IPS-18a (cell line): ENCODE measurements around the gene MYO7B.

Experiments used
- H3K27ac ChIP-seq: one replicate; pipeline ENCODE4 v1.5.1; 2013; ENCODE audit warnings: low read length
- H3K27me3 ChIP-seq: one replicate; pipeline ENCODE4 v1.6.1; 2013; ENCODE audit warnings: mild to moderate bottlenecking, low read length; ENCODE audit not compliant: control insufficient read depth, insufficient read depth
- H3K36me3 ChIP-seq: one replicate; pipeline ENCODE4 v1.6.1; 2013; ENCODE audit warnings: low read depth, low read length; ENCODE audit not compliant: control insufficient read depth
- H3K4me1 ChIP-seq: one replicate; pipeline ENCODE4 v1.6.1; 2013; ENCODE audit warnings: low read depth, low read length; ENCODE audit not compliant: control insufficient read depth
- H3K4me3 ChIP-seq: one replicate; pipeline ENCODE4 v1.5.1; 2013; ENCODE audit warnings: low read length
- H3K9ac ChIP-seq: one replicate; pipeline ENCODE4 v1.6.1; 2013; ENCODE audit warnings: mild to moderate bottlenecking, low read length, moderate library complexity
- H3K9me3 ChIP-seq: one replicate; pipeline ENCODE4 v1.6.1; 2013; ENCODE audit warnings: low read depth, low read length; ENCODE audit not compliant: control insufficient read depth

Gene MYO7B

DNA sequence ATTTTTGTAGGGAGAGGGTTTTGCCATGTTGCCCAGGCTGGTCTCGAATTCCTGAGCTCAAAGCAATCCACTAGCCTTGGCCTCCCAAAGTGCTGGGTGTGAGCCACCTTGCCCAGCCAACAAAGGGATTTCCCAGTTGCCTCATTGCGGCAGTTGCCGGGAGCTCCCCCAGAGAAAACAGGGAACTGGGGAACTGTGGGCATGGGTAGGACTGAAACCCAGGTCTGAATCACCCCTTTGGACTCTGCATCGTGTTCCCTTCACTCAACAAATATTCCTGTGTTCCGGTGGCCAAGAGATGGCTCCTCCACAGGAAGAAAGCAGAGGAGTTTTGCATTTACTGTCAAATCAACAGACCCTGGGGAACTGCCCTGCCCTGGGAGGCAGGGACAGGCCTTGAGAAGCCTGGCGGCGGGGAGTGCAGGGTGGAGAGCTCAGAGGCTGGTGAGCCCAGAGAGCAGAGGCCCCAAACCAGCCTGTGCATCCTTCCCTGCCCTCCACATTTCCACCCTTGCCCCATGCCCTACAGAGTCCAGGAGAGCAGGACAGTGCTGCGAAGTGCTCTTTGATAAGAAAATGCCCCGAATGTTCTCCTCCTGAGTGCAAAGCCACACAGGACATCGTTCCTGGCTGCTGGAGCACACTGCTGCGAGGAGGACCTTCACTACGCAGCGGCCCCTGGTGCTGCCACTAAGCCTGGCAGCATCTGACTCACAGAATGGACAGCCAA, 24.9 kb downstream of the MYO7B start:
- H3K36me3 ChIP-seq: no peaks in the 10 kb centered on the region
- no peaks in the 10 kb centered on the region for H3K9me3 ChIP-seq
- H3K9ac ChIP-seq: no peak overlapping the region
- no peak overlapping the region for H3K27ac ChIP-seq
- peaks cover 7% of the 10 kb centered on the region for H3K4me1 ChIP-seq
- no peaks in the 10 kb centered on the region for H3K27me3 ChIP-seq
- H3K4me3 ChIP-seq: no peak overlapping the region

DNA sequence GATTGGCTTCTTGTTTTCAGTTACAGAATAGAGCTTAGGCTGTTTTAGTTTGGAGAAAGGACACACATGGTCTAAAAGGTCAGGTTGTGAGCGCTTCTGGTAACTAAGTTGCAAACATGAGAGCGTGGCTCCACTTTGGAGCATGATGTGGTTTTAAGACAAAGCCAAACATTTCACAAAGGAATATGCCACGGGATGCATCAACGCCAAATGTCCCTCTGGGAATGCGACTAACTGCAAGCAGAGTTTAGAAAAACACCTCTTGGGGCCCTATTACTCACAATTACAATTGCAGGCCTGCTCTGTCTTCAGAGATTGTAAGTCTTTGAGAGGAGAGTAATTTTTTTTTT, 25.4 kb downstream of the MYO7B start:
- H3K9ac ChIP-seq: no peak overlapping the region

DNA sequence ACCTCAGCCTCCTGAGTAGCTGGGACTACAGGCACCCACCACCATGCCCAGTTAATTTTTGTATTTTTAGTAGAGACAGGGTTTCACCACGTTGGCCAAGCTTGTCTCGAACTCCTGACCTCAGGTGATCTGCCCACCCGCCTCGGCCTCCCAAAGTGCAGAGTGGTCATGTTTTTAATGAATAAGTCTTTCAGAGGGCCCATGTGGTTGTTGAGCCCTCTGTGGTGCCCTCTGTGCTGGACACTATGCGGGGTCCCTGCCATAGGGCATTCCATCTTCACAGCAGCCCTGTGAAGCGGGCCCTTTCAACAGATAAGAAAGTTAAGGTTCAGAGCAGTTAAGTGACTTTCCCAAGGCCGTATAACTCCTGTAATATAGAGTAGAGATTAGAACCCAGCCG, 25.9 kb downstream of the MYO7B start:
- Histone ChIP-seq H3K9me3 (no peaks in the 10 kb centered on the region), H3K36me3 (no peaks in the 10 kb centered on the region), H3K27me3 (no peaks in the 10 kb centered on the region), H3K9ac (no peak overlapping the region), H3K4me1 (peaks cover 7% of the 10 kb centered on the region), H3K4me3 (no peak overlapping the region), H3K27ac (no peak overlapping the region)

More for the DNA sequence above, 25.4 kb downstream of the MYO7B start:
- Histone ChIP-seq H3K27ac (no peak overlapping the region), H3K4me1 (peaks cover 7% of the 10 kb centered on the region), H3K36me3 (no peaks in the 10 kb centered on the region), H3K4me3 (no peak overlapping the region), H3K9me3 (no peaks in the 10 kb centered on the region), H3K27me3 (no peaks in the 10 kb centered on the region)

DNA sequence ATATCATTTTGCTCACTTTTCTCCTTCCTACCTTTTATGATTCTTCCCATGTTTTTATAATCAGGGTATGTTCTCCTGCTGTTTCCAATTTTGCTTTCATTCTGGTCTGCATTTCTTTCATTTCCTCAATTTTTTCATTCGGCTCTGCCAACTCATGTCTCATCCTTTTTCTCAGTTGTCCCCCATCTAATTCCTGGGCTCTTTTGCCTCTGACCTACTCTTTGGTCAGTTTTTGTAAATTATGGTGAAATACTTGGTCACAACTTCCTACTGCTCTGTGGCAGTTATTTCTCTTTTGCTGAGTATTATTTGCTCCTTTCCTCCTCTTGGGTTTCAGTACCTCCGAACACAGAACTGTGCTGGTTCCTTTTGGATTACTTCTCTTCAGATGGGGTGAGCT, 27.5 kb downstream of the MYO7B start:
- H3K27ac ChIP-seq: no peak overlapping the region
- peaks cover 7% of the 10 kb centered on the region for H3K4me1 ChIP-seq
- no peaks in the 10 kb centered on the region for H3K9me3 ChIP-seq
- H3K36me3 ChIP-seq: no peaks in the 10 kb centered on the region
- H3K9ac ChIP-seq: no peak overlapping the region
- no peaks in the 10 kb centered on the region for H3K27me3 ChIP-seq
- H3K4me3 ChIP-seq: no peak overlapping the region

DNA sequence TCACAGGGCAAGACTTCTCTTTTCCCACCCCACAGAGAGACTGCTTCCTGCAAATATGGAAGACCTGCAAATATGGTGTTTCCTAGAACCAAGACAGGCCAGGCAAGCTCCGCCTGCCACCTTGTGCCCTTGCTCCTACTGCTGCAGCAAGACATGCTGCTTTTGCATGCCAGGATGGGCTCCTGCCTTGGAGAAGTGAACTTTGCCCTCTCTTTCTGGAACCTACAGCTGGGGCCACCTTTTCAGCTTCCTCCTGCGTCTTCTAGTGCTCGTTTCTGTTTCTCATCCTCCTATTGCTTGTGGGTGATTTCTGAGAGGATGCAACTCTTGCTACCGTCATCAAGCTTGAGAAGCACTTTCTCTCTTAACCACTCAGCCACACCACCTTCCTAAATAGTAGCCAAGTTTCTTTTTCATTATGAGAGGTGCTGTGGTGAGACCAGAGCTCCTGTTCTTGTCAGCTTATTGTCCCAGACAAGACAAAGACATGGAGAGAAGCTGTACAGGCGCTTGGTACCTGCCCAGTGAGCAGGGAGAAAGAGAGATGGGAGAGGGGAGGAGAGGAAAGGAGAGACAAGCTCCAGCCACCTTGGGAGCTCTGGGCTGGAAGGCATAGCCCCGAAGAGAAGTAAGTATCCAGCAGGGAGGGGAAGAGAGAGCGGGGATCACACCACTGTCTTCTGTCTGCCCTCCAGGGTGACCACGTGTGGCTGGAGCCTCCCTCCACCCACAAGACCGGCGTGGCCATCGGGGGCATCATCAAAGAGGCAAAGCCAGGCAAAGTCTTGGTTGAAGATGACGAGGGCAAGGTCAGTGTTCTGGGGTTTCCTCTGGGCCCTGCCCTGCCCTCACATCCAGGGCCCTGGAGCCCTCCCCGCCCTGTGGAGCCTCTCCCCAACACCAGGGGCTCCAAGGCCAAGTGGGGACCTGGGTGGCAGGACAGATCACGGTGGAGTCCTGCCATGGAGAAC, 28.3 kb downstream of the MYO7B start:
- no peak overlapping the region for H3K9ac ChIP-seq
- H3K27ac ChIP-seq: no peak overlapping the region
- no peak overlapping the region for H3K4me3 ChIP-seq
- H3K27me3 ChIP-seq: no peaks in the 10 kb centered on the region
- H3K36me3 ChIP-seq: no peaks in the 10 kb centered on the region
- peaks cover 7% of the 10 kb centered on the region for H3K4me1 ChIP-seq
- H3K9me3 ChIP-seq: no peaks in the 10 kb centered on the region

DNA sequence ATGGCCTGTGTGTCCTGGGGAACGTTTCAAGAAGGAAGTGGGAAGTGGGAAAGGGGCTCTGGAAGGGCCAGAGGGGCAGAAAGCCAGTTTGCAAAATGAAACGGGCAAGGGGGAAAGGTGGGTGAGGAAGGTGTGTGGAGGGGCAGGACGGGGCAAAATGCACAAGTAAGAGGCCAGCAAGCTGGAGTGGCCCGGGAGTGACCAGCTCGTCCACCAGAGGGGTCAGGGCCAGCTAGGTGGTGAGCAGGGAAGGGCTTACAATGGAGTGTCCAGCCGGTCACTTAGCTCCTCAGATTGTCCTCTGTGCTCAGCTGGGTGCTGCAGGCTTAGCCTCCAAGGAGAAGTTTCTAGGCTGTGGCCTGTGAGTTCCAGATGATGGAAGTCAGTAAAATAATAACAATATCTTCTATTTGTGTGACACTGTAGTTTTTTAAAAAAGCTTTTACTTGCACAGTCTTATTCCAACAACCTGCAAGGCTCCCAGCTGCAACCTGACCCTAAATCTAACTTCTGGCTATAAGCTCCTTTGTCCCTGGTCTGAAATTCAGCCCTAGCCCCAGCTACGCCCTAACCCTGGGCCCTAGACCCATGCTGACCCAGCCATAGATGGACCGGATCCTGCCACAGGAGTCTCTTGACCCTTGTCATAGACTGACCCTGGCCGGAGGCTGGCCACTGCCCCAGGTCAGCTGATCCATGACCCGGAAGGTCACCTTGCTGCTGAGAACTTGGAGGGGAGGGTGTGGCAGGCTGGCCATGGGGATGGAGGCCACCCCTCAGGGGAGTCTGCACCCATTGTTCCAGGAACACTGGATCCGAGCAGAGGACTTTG, 29.2 kb downstream of the MYO7B start:
- Histone ChIP-seq H3K9me3 (no peaks in the 10 kb centered on the region), H3K9ac (no peak overlapping the region), H3K4me1 (peaks cover 1% of the 10 kb centered on the region), H3K27ac (no peak overlapping the region), H3K36me3 (no peaks in the 10 kb centered on the region), H3K27me3 (no peaks in the 10 kb centered on the region), H3K4me3 (no peak overlapping the region)

DNA sequence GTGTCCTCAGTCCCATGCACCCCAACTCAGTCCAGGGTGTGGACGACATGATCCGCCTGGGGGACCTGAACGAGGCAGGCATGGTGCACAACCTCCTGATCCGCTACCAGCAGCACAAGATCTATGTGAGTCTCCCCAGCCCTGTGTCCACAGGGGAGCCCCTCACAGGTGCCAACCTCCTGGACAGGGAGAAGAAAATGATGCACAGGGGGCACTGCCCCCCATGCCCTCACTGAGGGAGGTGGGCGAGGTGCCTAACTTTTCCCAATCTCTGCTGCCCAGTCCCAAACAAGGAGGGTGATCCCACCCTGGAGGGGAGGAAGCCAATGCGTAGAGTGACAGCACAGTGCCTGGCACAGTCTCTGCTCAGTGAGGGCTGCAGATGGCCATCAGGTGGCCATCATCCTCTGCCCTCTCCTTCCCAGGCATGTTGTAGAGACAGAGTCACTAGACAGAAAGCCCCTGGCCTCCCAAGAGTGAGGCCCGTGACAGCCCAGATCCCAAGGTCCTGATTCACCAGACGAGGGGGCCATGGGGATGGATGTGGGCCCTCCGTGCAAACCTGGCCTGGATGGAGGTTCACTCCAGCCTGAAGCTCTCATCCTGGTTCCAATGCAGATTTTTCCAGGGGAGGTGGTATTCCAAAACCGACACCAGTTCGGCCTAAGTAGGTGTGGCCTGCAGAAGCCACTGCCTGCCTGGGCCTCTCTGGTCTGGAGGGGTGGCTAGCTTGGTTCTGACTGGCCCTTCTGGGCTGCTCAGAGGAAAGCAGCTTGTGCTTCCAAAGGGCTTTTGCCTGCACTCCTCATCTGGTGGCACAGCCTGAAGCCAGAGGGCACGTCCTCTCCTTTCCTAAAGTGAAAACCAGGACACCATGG, 30.0 kb downstream of the MYO7B start:
- Histone ChIP-seq H3K4me1 (no peaks in the 10 kb centered on the region), H3K9ac (no peak overlapping the region), H3K9me3 (no peaks in the 10 kb centered on the region), H3K4me3 (no peak overlapping the region), H3K27me3 (no peaks in the 10 kb centered on the region), H3K27ac (no peak overlapping the region), H3K36me3 (no peaks in the 10 kb centered on the region)

DNA sequence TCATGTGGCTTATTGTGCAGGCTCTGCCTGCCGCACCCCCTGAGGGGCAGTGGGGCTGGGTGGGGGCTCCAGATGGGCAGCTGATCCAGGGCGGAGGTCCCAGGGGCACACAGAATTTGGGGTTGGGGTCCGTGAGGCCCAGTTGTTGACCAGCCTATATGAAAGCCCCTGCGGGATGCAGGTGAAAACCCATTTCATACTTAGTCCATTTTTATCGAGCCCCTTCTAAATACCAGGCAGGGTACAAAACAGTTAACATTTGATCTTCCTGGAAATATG, 30.6 kb downstream of the MYO7B start:
- H3K9me3 ChIP-seq: no peaks in the 10 kb centered on the region
- no peak overlapping the region for H3K9ac ChIP-seq
- H3K4me3 ChIP-seq: no peak overlapping the region
- no peak overlapping the region for H3K27ac ChIP-seq
- no peaks in the 10 kb centered on the region for H3K4me1 ChIP-seq
- no peaks in the 10 kb centered on the region for H3K27me3 ChIP-seq
- H3K36me3 ChIP-seq: no peaks in the 10 kb centered on the region

DNA sequence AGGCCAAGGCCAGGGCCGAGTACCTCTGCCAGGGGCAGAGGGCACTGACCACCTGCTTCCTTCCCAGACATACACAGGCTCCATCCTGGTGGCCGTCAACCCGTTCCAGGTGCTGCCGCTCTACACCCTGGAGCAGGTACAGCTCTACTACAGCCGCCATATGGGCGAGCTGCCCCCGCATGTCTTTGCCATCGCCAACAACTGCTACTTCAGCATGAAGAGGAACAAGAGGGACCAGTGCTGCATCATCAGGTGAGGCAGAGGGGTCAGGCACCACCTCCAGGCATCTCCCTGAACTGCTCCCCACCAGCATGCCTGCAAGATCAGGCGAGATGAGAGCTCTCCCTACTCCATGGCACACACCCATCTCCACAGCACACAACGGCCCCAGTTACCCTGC, 31.1 kb downstream of the MYO7B start:
- Histone ChIP-seq H3K27ac (no peak overlapping the region), H3K4me3 (no peak overlapping the region), H3K36me3 (no peaks in the 10 kb centered on the region), H3K27me3 (no peaks in the 10 kb centered on the region), H3K4me1 (no peaks in the 10 kb centered on the region), H3K9me3 (no peaks in the 10 kb centered on the region), H3K9ac (no peak overlapping the region)

DNA sequence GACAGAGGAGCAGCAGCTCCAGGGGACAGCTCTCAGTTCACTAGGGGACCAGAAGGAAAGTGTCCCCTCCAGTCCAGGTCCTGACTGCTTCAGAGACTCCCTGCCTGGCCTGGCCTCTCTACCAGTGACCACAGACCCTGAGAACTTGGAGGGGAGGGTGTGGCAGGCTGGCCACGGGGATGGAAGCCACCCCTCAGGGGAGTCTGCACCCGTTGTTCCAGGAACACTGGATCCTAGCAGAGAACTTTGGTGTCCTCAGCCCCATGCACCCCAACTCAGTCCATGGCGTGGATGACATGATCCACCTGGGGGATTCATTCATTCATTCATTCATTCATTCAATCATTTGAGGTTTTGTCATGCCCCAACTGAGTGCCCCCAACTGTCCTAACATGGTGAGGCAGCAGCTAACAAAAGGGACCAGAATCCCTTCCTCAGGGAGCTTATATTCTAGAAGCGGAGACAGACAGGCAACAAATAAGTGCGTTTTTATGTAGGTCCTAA, 31.9 kb downstream of the MYO7B start:
- H3K9me3 ChIP-seq: no peaks in the 10 kb centered on the region
- H3K36me3 ChIP-seq: no peaks in the 10 kb centered on the region
- no peak overlapping the region for H3K4me3 ChIP-seq
- H3K27ac ChIP-seq: no peak overlapping the region
- no peaks in the 10 kb centered on the region for H3K4me1 ChIP-seq
- H3K9ac ChIP-seq: no peak overlapping the region
- H3K27me3 ChIP-seq: no peaks in the 10 kb centered on the region

DNA sequence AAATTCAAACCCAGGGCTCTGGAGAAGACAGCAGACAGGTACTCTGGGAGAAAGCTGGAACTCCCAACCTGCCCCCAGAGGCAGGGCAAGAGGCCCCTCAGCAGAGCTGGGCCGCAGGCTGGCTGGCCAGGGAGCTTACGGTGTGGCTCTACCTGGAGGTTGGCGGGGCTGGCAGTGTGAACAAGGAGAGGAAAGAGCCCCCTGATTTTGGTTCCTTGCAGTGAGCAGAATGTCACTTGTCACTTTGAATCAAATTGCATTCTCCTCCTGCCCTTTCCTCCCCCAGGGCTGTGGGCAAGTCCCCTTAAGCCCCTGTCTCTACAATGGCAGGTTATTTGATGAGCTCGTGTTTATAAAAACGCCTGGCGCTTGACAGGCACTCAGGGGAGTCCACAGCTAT, 32.6 kb downstream of the MYO7B start:
- Histone ChIP-seq H3K27ac (no peak overlapping the region), H3K4me3 (no peak overlapping the region), H3K36me3 (no peaks in the 10 kb centered on the region), H3K9ac (no peak overlapping the region), H3K9me3 (no peaks in the 10 kb centered on the region), H3K4me1 (no peaks in the 10 kb centered on the region), H3K27me3 (no peaks in the 10 kb centered on the region)
